GM19043 (cell line): Measurements from ENCODE around the gene LHFPL2.
A peak's percentile ranks its signal among the peaks of the same experiment; 100 is the strongest.

Source experiments
- ATAC-seq: cut with Tn5 transposase; IDR thresholded peaks from one replicate; pipeline ENCODE4 v1.9.1; 2021; ENCODE audit warnings: low read depth; ENCODE audit not compliant: unreplicated experiment

LHFPL2 gene

DNA sequence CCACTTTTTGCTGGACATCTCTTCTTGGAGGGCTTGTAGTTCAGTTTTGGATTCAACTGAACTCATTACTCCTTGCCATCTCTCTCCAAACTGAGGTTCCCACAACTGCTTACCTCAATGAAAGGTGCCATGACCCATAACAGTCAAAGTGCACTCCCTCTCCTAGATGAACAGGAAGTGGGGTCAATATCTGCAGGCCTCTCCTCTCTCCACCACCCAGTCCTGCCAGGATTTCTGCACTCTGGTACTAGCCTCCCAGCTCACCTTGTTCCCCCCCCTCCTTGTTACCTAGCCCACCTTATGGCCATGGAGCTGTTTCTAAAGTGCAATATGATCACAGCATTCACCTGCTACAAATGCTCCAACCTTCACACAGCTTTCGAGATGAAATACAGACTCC is 5.9 kb downstream of the LHFPL2 start:
- ATAC-seq: no peak

DNA sequence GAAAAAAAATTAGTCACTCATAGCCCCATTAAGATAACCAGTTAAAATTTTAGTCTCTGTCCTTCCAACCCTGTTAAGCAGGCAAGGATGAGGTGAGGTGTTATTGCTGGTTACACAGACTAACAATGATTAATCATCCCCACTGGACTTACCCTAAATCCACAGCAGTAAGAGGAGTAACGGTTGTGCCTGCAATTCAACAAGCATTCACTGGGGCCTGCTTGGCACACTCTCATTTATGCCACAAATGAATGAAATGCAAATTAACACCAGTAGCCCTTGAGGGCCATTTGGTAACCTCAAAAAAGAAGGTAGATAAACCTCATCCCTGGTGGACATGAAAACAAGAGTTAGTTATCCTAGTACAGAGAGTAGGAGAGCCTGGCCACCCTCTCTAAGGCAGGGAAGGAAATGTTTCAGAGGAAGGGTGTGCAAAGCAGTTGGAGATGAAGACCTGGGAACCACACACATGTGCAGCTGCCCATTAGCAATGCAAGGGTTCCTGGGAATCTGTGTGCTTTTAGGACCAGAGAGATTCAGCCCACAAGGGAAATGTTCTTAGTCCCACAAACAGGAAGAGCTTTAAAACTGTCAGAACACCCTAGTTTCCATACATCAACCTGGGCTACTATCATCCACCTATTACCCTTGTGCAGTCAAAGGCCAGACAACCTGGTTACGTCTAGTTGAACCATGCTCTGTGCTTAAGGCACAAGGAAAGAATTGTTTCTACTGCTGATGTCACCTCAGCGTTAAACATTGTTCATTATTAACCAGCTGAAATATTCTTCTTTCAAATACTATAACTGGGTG is 7.7 kb downstream of the LHFPL2 start:
- ATAC-seq: peak; percentile 73

- no peak for ATAC-seq
Measured at GRCh38 chr5:78639791-78640190, 8.8 kb downstream of the LHFPL2 start.

- ATAC-seq: no peak
Measured at GRCh38 chr5:78638973-78639669, 9.5 kb downstream of the LHFPL2 start.

DNA sequence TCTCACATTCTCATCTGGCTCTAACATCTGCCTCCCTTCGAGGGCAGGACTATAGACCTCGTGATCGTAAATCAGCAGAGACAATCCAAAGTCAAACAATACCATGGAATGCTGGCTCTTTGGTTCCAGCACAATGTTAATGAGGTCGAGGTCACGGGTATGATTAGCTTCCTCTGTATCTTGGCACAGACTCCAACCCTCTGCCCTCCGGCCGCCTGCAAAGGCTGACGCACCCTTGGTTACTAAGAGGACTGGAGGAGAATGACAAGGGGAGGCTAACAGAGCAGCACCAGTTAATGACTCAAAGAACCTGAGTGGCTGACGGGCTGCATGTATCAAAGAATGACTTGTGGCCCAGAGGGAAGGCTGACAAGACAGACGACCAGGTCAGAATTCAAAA is 10.1 kb downstream of the LHFPL2 start:
- no peak for ATAC-seq

DNA sequence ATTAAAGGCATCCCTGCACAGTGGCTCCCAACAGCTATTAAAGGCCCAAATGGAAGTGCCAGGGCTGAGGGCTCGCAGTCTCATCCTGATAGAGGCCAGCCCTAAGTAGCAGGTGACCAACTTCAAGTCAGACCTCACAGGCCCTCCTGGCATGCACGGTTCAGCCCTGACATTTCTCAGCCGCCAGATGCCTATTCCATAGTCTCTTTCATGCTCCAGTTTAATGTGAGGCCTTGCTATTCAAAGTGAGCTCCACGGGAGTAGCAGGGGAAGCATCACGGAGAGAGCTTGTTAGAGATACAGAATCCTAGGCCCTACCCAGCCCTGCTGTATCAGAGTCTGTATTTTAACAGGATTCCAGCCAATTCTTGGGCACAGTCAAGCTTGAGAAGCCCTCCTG is 11.1 kb downstream of the LHFPL2 start:
- no peak for ATAC-seq

DNA sequence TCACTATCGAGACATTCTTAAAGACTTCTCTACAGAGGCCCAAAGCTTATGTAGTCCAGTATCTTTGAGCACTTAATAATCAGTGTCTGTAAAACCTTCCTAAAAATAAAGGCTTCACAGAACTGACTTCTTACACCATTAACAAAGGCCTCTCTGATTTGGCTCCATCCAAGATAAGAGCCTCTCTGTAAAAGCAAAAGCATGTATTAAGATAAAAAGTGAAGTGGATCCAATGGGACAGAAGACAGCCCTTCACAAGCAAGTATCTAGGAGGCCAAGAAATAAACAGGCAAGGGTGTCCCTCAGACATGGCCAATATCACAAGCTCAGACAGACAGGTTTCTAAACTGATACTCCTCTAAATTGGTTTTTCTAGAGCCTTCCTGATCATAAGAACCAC is 11.9 kb downstream of the LHFPL2 start:
- ATAC-seq: no peak

GRCh38 chr5:78634634-78635033 is 13.9 kb downstream of the LHFPL2 start:
- no peak for ATAC-seq

GRCh38 chr5:78634229-78634628 is 14.3 kb downstream of the LHFPL2 start:
- ATAC-seq: no peak

GRCh38 chr5:78633700-78634099 is 14.9 kb downstream of the LHFPL2 start:
- no peak for ATAC-seq

DNA sequence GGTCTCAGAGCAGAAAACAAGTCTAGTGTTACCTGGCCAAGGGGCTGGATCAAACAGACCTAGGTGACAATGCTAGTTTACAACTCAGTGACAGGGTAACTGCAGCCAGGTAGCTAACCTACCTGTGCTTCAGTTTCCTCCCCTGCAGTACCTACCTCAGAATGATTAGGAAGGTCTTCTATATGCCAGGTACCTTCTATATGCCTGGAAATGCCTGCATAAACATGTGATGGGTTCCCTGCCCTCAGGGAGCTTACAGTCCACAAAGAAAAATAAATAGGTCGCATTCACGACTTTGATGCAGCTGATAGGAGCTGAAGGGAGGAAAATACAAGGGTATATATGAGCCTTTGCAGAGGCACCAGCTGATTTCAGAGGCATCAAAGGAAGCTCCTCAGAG is 16.1 kb downstream of the LHFPL2 start:
- ATAC-seq: no peak

DNA sequence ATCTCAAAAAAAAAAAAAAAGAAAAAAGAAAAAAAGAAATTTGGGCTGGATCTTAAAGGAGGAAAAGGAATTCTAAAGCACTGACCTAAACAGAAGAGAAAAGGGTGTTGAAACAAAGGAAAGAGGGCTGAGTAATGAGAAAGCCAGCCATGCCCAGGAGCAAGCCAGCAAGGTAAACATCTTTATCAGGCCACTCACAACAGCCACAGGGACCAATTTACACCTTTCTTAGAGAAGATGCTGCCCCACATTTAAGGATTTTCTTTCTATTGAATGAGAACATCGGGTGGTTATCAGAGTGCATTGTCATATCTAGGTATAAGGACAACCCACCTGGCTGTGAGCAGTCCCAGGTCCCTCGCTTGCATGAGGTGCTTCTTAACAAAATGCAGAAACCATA is 16.6 kb downstream of the LHFPL2 start:
- no peak for ATAC-seq

DNA sequence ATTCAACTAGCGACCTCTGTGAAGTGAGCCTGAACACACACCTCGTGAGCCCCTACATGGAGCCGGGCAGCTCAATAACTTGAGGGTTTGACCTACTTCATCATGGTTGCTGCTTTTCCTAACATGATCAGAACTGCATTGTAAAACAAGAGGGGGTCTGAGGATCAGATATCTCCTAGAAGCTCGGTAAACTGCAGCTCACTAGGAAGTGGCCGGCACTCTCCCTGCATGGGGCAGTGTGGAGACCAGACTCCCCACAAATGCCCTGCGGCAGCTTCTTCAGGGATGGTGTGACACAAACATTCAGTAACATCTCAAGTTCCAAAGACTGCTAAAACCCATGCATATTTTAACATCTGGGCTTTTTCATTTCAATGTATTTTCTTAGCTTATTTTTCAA is 18.5 kb downstream of the LHFPL2 start:
- no peak for ATAC-seq

DNA sequence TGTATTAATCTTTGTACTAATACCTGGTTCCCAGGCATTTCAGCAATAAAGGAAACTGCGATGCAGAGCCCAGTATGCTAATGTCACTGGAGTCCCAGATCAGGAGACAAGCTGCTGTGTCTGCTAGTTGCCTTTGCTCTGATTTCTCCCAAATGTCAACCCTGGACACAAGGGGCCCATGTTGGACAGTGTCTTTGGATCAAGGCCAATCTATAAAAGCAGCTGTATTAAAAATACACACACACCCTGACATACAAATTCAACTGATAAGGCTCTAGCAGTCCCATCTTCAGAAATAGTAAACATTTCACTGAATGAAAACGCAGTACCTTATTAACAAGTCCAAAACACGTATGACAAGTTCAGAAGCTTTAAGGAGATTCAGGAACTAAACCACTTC is 18.9 kb downstream of the LHFPL2 start:
- ATAC-seq: no peak

DNA sequence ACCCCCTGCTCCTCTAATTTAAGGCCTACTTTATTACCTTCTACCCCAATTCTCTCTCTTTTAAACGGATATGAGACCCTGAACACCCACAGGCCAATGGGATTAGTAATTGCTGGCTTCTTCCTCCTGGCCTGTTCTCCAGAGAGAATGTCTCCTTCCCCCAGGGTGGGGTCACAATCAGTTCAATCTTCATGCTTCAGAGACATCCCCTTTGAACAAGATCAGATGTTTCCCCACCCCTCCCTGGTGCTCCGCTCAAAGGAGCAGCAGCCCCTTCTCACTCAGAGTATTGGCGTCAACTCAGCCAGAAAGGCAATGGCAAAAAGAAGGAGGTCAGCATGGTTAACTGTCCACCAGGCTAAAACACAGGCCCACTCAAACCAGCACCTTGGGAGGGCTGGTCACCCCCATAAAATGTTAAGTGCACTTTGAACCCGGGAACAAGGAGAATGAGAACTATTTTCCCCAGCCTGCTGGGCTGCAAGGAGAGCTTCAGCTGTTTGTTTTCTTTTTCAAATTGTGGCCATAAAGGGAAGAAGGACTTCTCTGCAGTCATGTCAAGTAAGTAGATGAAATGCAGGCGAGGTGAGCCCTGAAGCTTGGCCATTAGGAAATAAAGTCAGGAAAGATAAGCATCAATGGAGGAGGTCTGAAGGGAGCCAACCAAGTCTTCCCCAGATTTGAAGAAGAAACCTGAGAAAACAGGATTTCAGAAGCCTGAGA is 20.1 kb downstream of the LHFPL2 start:
- no peak for ATAC-seq

GRCh38 chr5:78627766-78628165 is 20.8 kb downstream of the LHFPL2 start:
- no peak for ATAC-seq

DNA sequence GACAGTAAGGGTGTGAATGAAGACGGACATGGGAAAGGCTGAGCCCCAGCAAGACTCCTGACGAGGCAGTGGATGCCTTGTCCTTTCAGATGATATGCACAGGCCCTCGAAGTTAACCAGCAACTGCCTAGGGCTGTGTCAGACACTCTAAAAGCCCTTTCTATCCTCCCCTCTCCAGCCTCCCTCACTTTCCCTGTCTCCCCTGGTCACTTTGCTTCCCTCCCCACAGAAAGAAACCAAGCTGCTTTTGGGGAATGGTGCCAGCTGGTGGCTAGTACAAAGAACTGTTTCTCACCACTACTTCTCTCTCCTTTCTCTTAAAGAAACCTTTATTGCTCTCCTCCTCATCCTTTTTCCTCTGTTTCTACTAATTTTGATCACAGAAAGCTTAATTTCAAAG is 21.4 kb downstream of the LHFPL2 start:
- no peak for ATAC-seq

DNA sequence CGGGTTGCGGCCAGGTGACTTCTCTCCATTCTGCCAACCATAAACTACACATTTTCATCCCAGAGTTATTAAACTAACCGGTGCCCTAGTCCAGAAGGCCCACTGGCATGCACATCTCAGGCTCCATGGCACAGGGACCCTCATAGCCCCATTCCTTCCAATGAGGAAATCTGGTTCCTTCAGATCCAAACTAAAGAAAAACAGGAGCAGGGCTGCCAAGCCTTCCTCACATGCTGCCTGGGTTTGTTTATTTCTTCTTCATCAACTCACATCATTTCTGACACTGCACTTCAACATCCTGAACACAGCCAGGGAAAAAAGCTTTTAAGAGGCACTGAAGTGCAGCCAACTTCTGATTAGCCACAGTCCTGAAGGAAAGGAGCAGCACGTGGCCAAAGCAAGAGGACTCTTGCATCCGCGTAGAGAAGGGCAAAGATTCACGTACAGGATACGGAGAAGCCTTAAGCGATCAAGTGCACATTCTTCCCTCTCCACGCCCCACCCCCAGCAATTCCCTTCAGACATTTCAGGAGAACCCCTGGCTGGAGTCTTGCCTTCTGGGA is 22.5 kb downstream of the LHFPL2 start:
- no peak for ATAC-seq

GRCh38 chr5:78624992-78625391 is 23.6 kb downstream of the LHFPL2 start:
- ATAC-seq: no peak

DNA sequence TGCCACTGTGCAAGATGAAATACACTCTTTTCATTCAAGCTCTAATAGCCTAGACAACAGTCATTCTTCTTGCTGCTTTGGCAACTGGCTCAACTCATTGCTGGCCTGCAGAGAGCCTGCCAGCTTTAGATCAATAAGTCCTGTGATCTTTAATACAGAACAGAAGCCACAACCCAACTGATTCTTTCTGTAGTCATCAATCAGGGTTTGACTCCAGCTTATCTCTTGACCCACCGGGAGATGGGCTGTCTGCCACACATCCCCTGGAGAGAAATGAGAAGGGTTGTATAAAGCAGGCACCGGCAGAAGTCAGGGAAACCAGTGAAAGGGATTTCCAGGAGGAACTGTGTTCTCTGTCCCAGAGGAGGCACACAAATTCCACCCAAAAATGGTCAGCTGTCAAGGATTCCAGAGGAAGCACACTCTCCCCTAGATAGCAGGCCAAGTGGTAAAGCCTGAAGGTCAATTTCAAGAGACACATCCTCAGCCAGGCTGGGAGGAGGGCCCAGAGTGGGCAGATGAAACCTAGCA is 24.5 kb downstream of the LHFPL2 start:
- no peak for ATAC-seq
